AG08396 (cell line): ENCODE results near the gene KCNQ2.
A peak's percentile ranks its signal among the peaks of the same experiment; 100 is the strongest.
"Not testable (repeated sequence)": the region's sequence is repeated elsewhere in the genome, so short reads cannot be mapped to it uniquely, and the experiment has no call there.

Experiments used
- DNase-seq: peaks from one replicate; pipeline ENCODE4 v3.0.0; 2012; ENCODE audit warnings: low spot score, mixed read lengths

The KCNQ2 gene

DNA sequence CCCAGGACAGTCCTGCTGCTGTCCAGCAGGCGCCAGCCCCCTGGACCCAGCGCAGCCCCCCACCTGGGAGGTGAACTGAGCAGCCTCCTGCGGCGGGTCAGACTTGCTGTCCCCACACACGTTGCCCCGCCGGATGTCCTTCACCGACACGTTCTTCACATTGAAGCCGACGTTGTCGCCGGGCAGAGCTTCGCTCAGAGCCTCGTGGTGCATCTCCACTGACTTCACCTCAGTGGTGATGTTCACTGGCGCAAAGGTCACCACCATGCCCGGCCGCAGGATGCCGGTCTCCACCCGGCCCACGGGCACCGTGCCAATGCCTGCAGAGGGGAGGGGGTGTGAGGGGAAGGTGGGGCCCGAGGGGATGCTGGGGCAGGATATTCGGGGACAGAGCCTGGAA is 18.0 kb upstream of the KCNQ2 start:
- DNase-seq, result no peak

DNA sequence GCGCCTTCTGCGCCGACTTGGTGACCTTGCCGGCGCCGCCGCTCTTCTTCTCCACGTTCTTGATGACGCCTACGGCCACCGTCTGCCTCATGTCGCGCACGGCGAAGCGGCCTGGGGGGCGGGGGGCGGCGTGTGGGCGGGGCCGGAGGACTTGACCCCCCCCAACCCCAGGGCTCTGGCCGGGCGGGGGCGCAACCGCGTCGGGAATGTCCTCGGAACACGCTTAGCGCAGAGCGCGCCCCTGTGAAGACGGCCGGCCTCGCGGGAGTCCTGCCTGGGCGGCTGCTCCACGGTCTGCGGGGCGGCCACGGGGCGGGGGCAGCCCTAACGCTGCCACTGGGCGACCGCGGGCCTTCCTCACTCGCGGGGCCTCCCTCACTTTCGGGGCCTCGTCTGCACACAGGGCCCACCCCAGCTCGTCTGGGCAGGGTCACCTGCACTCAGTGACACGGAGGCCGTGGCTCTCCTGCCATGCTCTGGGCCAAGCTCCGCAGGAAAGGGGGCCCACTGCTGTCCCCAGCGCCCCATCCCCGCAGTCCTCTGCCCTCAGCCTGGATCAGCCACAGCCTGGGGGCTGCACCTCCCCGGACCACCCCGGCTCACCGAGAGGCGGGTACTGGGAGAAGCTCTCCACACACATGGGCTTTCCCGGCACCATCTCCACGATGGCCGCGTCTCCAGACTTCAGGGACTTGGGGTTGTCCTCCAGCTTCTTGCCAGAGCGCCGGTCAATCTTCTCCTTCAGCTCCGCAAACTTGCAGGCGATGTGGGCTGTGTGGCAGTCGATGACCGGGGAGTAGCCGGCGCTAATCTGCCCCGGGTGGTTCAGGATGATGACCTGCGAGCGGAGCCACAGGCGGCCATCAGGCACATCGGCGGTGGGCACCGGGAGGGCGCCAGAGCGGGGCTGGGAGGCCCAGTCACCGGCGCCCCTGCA is 16.1 kb upstream of the KCNQ2 start:
- no peak for DNase-seq

GRCh38 chr20:63487781-63488241 is 15.4 kb upstream of the KCNQ2 start:
- no peak for DNase-seq

- no peak for DNase-seq
Measured at GRCh38 chr20:63487116-63487764, 14.8 kb upstream of the KCNQ2 start.

DNA sequence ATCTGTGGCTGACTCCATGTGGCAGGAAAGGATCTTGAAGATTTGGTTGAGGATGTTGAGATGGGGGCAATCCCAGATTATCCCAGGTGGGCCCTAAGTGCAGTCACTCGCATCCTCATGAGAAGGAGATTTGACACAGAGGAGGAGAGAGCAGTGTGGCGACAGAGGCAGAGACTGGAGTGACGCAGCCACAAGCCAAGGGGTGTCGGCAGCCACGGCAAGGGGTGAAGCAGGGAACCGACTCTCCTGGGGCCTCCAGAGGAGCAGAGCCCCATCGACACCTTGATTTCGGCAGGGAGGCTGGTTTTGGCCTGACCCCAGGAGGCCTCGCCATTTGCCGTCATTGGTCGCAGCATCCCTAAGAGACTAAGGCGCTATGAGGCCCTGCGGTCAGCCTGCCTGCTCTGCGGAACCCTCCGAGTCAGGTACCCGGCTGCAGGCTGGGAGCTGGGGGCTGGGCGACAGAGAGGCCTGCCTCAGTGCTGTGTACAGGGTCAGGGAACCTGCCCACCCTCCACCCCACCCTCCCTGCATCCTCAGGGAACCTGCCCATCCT is 13.9 kb upstream of the KCNQ2 start:
- no peak for DNase-seq

GRCh38 chr20:63484651-63485403 is 12.4 kb upstream of the KCNQ2 start:
- DNase-seq, result no peak

- no peak for DNase-seq
Measured at GRCh38 chr20:63484236-63484635, 11.8 kb upstream of the KCNQ2 start.

- no peak for DNase-seq
Measured at GRCh38 chr20:63483834-63484233, 11.4 kb upstream of the KCNQ2 start.

DNA sequence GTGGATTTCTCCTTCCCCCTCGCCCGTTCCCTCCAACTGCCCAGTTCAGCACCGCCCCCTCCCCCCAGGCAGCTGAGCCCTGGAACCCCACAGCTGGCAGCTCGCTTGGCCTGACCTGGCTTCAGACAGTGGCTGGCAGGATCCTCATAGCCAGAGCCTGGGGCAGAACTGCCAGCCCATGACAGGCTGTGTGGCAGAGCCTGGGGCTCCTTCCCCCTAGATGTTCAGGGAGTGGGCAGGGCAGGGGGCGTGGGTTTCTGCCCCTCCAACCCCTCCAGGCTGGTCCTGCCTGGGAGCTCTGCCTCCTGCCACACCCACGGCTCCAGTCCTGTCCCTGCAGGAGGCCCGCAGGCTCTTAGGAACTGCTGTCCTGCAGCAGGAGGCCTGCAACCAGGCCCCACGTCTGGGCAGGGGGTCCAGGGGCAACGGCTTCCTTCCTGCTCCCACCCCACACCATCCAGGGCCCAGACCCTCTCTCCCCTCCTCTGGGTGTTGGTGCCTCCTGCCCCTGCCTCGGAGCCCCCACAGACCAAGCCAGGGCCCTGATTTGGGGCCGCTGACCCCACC is 9.6 kb upstream of the KCNQ2 start:
- DNase-seq, result no peak

- DNase-seq, result no peak
Measured at GRCh38 chr20:63481503-63481902, 9.0 kb upstream of the KCNQ2 start.

- DNase-seq, result not testable (repeated sequence)
Measured at GRCh38 chr20:63479695-63480419, 7.4 kb upstream of the KCNQ2 start.

DNA sequence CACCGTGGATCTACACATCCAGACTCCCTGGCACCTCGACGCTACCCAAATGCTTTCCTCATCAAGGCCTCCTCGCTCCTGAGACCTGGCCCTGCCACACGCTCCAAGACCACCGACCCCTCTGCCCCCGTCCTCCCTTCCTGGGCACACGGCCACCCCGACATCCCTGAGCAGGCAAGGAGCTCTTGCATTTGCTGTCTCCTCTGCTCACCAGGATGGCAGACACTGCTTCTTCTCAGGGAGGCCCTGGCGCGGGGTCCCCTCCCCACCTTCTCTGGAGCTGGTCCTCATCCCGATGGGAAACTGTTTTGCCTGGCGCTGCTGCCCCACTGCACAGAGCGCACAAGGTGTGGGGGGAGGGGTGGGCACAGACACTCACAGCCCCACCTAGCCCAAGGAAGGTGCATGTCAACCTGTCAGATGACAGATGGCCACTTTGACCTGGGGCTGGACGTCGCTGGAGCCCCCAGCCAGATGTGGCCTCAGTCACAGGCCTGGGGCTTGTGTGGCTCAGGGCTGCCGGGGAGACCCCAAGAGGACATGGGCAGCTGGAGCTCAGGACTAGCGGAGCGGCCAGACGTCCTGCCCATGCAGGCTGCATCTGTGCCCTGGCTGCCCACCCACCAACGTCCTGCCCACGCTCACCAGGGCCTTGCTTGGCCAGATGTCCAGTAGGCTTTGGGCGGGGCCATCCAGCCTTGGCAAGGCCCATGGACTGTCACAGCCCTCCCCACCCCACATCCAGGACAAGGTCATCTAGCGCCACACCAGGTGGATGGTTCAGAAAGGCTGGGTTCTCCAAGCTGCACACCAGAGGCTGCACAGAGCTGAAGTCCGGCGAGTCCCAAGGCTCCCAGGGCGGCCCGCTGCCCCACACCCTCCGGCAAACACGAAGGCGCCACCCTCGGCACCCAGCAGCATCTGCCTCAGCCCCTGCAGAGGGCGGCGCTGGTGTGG is 6.2 kb upstream of the KCNQ2 start:
- no peak for DNase-seq

GRCh38 chr20:63477944-63478343 is 5.5 kb upstream of the KCNQ2 start:
- DNase-seq, result no peak

DNA sequence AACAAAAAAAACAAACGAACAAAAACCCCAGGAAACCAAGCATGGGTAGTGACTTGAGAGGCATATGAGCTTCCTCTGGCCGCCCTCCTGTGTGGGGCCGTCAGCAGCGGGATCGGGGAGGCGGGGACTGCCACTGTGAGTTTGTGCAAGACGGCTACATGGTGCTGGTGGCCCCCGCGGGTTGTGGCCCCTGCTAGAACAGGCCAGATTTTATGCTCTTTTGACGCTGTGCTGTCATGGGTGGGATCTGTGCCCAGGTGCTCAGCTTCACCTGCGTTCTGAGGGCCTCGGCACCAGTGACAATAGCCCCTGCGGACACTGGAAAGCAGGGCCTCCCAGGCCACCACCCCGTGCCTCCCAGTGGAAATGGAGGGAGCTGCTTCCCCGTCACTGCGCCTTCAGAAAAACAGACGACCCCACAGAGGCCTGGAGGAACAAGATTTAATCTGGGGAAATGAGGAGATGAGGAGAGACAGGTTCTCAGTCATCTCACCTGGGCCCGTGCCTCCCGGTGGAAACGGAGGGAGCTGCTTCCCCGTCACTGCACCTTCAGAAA is 4.7 kb upstream of the KCNQ2 start:
- no peak for DNase-seq

DNA sequence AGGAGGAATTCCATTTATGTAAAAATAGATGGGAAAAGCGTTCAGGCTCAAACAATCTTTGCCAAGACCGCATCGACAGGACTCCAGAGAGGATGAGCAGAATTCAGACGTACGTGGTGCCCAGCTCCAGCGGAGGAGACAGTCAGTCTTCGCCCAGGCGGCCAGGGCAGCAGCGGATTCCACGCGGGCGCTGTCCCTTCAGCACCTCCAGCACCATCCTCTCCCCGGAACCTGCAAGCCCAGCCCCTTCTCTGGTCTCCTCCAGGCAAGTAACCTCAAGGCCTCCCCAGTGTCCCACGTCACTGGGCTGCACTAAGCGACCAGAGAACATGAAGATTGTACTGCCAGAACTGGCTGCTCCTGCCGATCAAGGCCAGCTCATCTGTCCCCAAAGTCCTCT is 2.8 kb upstream of the KCNQ2 start:
- peak; percentile 74 for DNase-seq

DNA sequence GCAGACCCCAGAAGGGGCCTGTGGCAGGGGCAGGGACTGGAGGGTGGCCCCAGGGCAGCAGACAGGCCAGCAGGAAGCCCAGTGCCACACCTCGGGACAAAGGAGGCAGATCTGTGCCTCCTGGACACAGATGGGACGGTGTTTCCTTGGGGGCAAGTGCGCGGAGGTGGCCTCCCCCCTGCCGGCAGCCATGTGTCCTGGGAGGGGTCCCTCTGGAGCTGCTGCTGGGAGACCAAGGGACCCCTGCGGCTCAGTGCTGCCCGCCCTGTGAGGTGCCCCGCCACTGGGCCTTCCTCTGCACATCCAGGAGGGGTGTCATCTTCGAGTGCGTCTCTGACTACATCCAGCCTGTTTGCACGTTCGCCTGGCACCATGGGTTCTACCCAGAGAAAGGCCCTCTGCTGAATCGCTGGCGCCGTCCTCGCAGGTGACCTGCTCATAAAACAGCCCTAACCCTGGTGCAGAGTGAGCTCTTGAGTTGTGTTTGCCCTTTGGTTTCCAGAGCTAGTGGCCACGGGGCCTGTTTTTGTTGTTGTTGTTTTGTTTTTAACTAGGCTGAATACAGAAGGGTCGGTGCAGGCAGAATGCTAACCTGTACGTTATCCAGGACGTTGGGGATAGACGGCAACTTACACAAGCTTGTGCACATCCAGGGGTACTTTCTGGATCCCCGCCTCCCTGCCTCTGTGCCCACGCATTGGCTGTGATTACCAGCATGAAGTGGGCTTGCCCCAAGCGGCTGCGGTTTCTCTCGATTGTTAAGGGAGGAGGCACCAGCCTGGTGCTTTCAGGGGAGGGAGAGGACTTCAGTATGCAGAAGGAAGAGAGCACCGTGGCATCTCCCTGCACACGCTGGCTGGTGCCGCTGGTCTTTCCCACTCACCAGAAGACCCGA is 1.3 kb upstream of the KCNQ2 start:
- no peak for DNase-seq

DNA sequence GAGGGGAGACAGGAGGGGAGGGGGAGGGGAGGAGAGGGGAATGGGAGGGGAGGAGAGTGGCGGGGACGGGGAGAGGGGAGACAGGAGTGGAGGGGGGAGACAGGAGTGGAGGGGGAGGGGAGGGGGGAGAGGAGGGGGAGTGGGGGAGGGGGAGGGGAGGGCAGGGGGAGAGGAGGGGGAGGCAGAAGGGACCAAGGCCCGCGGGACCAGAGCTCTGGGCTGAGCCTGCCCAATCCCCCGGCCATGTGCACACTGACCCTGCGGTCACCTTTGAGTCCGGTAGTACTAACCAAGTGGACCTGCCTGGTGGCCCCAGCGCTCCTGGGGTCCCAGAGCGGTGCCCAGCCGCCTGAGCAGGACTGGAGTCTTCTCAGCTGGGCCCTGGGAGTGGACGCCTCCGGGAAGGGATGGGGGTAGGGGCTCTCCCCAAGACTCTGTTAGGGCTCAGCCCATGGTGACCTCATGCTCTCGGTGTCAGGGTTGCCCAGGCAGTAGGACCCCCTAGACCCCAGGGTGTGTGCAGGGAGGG is 471 bp upstream of the KCNQ2 start:
- no peak for DNase-seq

DNA sequence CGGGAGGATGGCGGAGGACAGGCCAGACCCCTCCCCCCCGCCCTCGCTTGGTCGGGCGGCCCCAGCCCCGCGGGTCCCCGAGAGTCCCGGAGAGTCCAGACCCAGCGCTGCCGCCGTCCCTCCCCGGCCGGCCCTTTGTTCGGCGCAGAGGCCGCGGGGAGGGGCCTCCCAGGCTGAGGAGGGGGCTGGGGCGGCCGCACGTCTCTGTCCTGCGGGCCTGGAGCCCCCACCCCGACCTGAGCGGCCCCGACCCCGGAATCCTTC is 806 bp downstream of the KCNQ2 start:
- DNase-seq, result no peak
